HepG2 (cell line): ENCODE data around the gene ST3GAL2. TPM values are rescaled to one million over a fixed set of nuclear protein-coding genes. Genes with fewer than 3 reads are reported as not detected.

Experiments used
- EHMT2 ChIP-seq: fragments of 200-600 bp; sonication (generic); IDR thresholded peaks from 2 replicates; pipeline ENCODE4 v1.7.0; 2017; ENCODE audit warnings: antibody characterized with exemption, low read depth, low read length, borderline replicate concordance
- ELF3 ChIP-seq: IDR thresholded peaks from 2 replicates; pipeline ENCODE4 v1.6.1; 2016; ENCODE audit warnings: missing genetic modification reagents, missing compliant biosample characterization
- HMGXB3 ChIP-seq: sonication (generic); formaldehyde crosslinking; IDR thresholded peaks from 2 replicates; pipeline ENCODE4 v1.4.0; 2020; ENCODE audit warnings: missing genetic modification reagents, borderline replicate concordance
- KLF13 ChIP-seq: sonication (generic); formaldehyde crosslinking; IDR thresholded peaks from 2 replicates; pipeline ENCODE4 v1.4.0; 2020; ENCODE audit warnings: mild to moderate bottlenecking, missing genetic modification reagents
- KMT2A ChIP-seq: sonication (generic); formaldehyde crosslinking; IDR thresholded peaks from 2 replicates; pipeline ENCODE4 v1.4.0; 2020; ENCODE audit warnings: missing genetic modification reagents
- NONO ChIP-seq, 2 experiments: fragments of 450-650 bp in 1 of 2; sonication (generic) in 1 of 2; formaldehyde crosslinking in 1 of 2; IDR thresholded peaks in 1 of 2; conservative IDR thresholded peaks in 1 of 2; 2 replicates each; pipeline versions ENCODE4 v1.6.1 to v1.8.0; 2017 to 2022; ENCODE audit warnings: mild to moderate bottlenecking in 1 of 2, missing genetic modification reagents in 1 of 2, moderate library complexity in 1 of 2
- PHB2 ChIP-seq: fragments of 450-650 bp; IDR thresholded peaks from 2 replicates; pipeline ENCODE4 v1.6.1; 2018; ENCODE audit not compliant: partially characterized antibody
- SPEN ChIP-seq: sonication (generic); formaldehyde crosslinking; IDR thresholded peaks from 2 replicates; pipeline ENCODE4 v1.5.1; 2020; ENCODE audit warnings: low read depth, mild to moderate bottlenecking, missing genetic modification reagents
- THAP9 ChIP-seq: sonication (generic); formaldehyde crosslinking; IDR thresholded peaks from 2 replicates; pipeline ENCODE4; 2020; ENCODE audit warnings: missing genetic modification reagents, mild to moderate bottlenecking, borderline replicate concordance
- UBTF ChIP-seq: sonication (generic); formaldehyde crosslinking; IDR thresholded peaks from 2 replicates; pipeline ENCODE4 v1.4.0; 2020; ENCODE audit warnings: mild to moderate bottlenecking, missing genetic modification reagents
- ZBTB44 ChIP-seq: sonication (generic); formaldehyde crosslinking; IDR thresholded peaks from 2 replicates; pipeline ENCODE4 v1.4.0; 2020; ENCODE audit warnings: missing genetic modification reagents
- ZEB1 ChIP-seq: IDR thresholded peaks from 2 replicates; pipeline ENCODE4 v1.6.1; 2012; ENCODE audit warnings: mild to moderate bottlenecking, low read depth, inconsistent platforms; ENCODE audit not compliant: insufficient replicate concordance
- ZNF326 ChIP-seq: sonication (generic); formaldehyde crosslinking; IDR thresholded peaks from 2 replicates; pipeline ENCODE4 v1.4.0; 2020; ENCODE audit warnings: missing genetic modification reagents, borderline replicate concordance
- ZNF335 ChIP-seq: sonication (generic); formaldehyde crosslinking; IDR thresholded peaks from 2 replicates; pipeline ENCODE4 v1.4.0; 2020; ENCODE audit warnings: missing genetic modification reagents
- ZNF784 ChIP-seq: sonication (generic); formaldehyde crosslinking; IDR thresholded peaks from 2 replicates; pipeline ENCODE4 v1.5.1; 2020; ENCODE audit warnings: missing genetic modification reagents, mild to moderate bottlenecking, borderline replicate concordance
- ZSCAN25 ChIP-seq: sonication (generic); formaldehyde crosslinking; IDR thresholded peaks from 2 replicates; pipeline ENCODE4 v1.8.0; 2022; ENCODE audit warnings: mild to moderate bottlenecking, missing genetic modification reagents
- polyA plus RNA-seq, 8 experiments: library from polyadenylated mRNA; depleted of rRNA in 3 of 8; stranded (reverse) in 7 of 8; unstranded in 1 of 8; fragments of >200 nt; fragmentation: Illumina TruSeq in 4 of 8; extraction: Trizol in 4 of 8; gene quantifications; 2 replicates each; pipeline versions ENCODE4 v1.2.1 to v1.2.3, GENCODE V29; 2011 to 2016; ENCODE audit warnings: low read depth in 4 of 8, missing spikeins in 1 of 8, mixed read lengths in 1 of 8; ENCODE audit not compliant: insufficient read depth in 1 of 8
- total RNA-seq, 5 experiments: library from RNA; depleted of rRNA; stranded (reverse); fragments of >200 nt; fragmentation: Illumina TruSeq; extraction: Trizol; gene quantifications; 2 replicates each; pipeline ENCODE4 v1.2.3, GENCODE V29; 2016; ENCODE audit warnings: low read depth in 1 of 5

Gene ST3GAL2
- total and polyA plus RNA-seq, 2 of the 13 experiments (the other 11 are each of a cell fraction or from before 2014, with no cell fraction given), result 16.3 to 24.9 TPM

GRCh38 chr16:70395345-70395901 lies 43.5 kb downstream of the ST3GAL2 start (continued):
- TF ChIP-seq NONO (IDR thresholded peaks at IDR 0.05), result no peak
- TF ChIP-seq NONO (CRISPR knock-in tag; conservative IDR thresholded peaks at IDR 0.05), result 0 out of 2 replicates have a peak, but pooled peaks have one; percentile 25
- TF ChIP-seq UBTF (CRISPR knock-in tag), result 0 out of 2 replicates have a peak, but pooled peaks have one; percentile 22
- TF ChIP-seq ZNF326, result no peak
- peak; percentile 68; the same call in 1 of the 2 replicates for TF ChIP-seq KMT2A
- no peak for TF ChIP-seq ZSCAN25 (CRISPR knock-in tag)
- TF ChIP-seq HMGXB3 (CRISPR knock-in tag), result 0 out of 2 replicates have a peak, but pooled peaks have one; percentile 36
- no peak for TF ChIP-seq EHMT2
- TF ChIP-seq ZBTB44, result no peak
- TF ChIP-seq THAP9 (CRISPR knock-in tag), result 0 out of 2 replicates have a peak, but pooled peaks have one; percentile 17
- TF ChIP-seq SPEN, result peak; percentile 34; the same call in 1 of the 2 replicates
- no peak for TF ChIP-seq ZEB1
- TF ChIP-seq ZNF784 (CRISPR knock-in tag), result no peak
- 0 out of 2 replicates have a peak, but pooled peaks have one; percentile 30 for TF ChIP-seq ELF3
- no peak for TF ChIP-seq PHB2
- peak; percentile 65; the same call in 1 of the 2 replicates for TF ChIP-seq ZNF335
- 0 out of 2 replicates have a peak, but pooled peaks have one; percentile 9 for TF ChIP-seq KLF13 (CRISPR knock-in tag)
